ENCODE results near the gene PPP1R3F. TPM values are rescaled to one million over a fixed set of nuclear protein-coding genes. Genes with fewer than 3 reads are reported as not detected.

Gene PPP1R3F
- total RNA-seq (ENCODE audit: low replicate concordance), result 4.4 and 16.7 TPM in 2 replicates

GRCh38 chrX:49269767-49270248, at the start of gene PPP1R3F:
Gene PPP1R3F, plus strand, starts transcription at chrX:49269793. Its CDS starts 77 bp downstream, at chrX:49269870.

GRCh38 chrX:49233176-49233575, 36.4 kb upstream of the PPP1R3F start, which contains the start of gene CACNA1F:
Gene CACNA1F, minus strand, starts transcription at chrX:49233340. Its CDS starts 31 bp downstream, at chrX:49233309.

GRCh38 chrX:49264460-49264859, 5.1 kb upstream of the PPP1R3F start, which contains the start of gene FOXP3:
Gene FOXP3, minus strand, starts transcription at chrX:49264710. Its CDS starts 6,205 bp downstream, at chrX:49258505.

GRCh38 chrX:49303346-49303745, 33.8 kb downstream of the PPP1R3F start, which contains the start of gene GAGE10:
Gene GAGE10, plus strand, starts transcription at chrX:49303646. Its CDS starts 1,214 bp downstream, at chrX:49304860.

GRCh38 chrX:49321737-49322136, 52.1 kb downstream of the PPP1R3F start, which contains the start of gene GAGE12J:
Gene GAGE12J, plus strand, starts transcription at chrX:49322037. Its CDS starts 1,157 bp downstream, at chrX:49323194.

GRCh38 chrX:49331282-49331681, 61.7 kb downstream of the PPP1R3F start, which contains the start of gene GAGE13:
Gene GAGE13, plus strand, starts transcription at chrX:49331582. Its CDS starts 1,156 bp downstream, at chrX:49332738.

Other genes with a start within 250 kb of the PPP1R3F start
- gene TFE3, start 226.4 kb upstream of the PPP1R3F start, total RNA-seq (ENCODE audit: low replicate concordance), result 19.7 and 47.7 TPM in 2 replicates
- under 0.01 and 0.38 TPM in 2 replicates for gene CCDC120, start 210.8 kb upstream of the PPP1R3F start, total RNA-seq (ENCODE audit: low replicate concordance)
- 5.9 and 7.7 TPM in 2 replicates for gene PRAF2, start 195.8 kb upstream of the PPP1R3F start, total RNA-seq (ENCODE audit: low replicate concordance)
- 35.6 and 46.3 TPM in 2 replicates for gene WDR45, start 189.9 kb upstream of the PPP1R3F start, total RNA-seq (ENCODE audit: low replicate concordance)
- 15.3 and 21.6 TPM in 2 replicates for gene GPKOW, start 146.1 kb upstream of the PPP1R3F start, total RNA-seq (ENCODE audit: low replicate concordance)
- gene MAGIX, start 107.0 kb upstream of the PPP1R3F start, total RNA-seq (ENCODE audit: low replicate concordance), result 0.82 and 1.7 TPM in 2 replicates
- 15.9 and 17.5 TPM in 2 replicates for gene PLP2, start 97.9 kb upstream of the PPP1R3F start, total RNA-seq (ENCODE audit: low replicate concordance)
- gene PRICKLE3, start 83.4 kb upstream of the PPP1R3F start, total RNA-seq (ENCODE audit: low replicate concordance), result 3.0 and 4.1 TPM in 2 replicates
- 0.08 and 0.12 TPM in 2 replicates for gene SYP, start 69.6 kb upstream of the PPP1R3F start, total RNA-seq (ENCODE audit: low replicate concordance)
- gene CACNA1F, start 36.5 kb upstream of the PPP1R3F start, total RNA-seq (ENCODE audit: low replicate concordance), result not detected in 2 replicates
- gene CCDC22, start 34.3 kb upstream of the PPP1R3F start, total RNA-seq (ENCODE audit: low replicate concordance), result 6.2 and 7.6 TPM in 2 replicates
- not detected in 2 replicates for gene FOXP3, start 5.1 kb upstream of the PPP1R3F start, total RNA-seq (ENCODE audit: low replicate concordance)
- gene GAGE10, start 33.9 kb downstream of the PPP1R3F start, total RNA-seq (ENCODE audit: low replicate concordance), result not detected in 2 replicates
- gene GAGE12J, start 52.2 kb downstream of the PPP1R3F start, total RNA-seq (ENCODE audit: low replicate concordance), result not detected in 2 replicates
- gene GAGE13, start 61.8 kb downstream of the PPP1R3F start, total RNA-seq (ENCODE audit: low replicate concordance), result not detected in 2 replicates

All from smooth muscle cell of the coronary artery (primary cell).